Activated naive CD4-positive, alpha-beta T cell treated with anti-CD3 and anti-CD28 coated beads, Interleukin-2, amount 50 U/mL, for 24 hours (primary cell): ENCODE data around the gene ADGRE1.

Experiments used
- H3K27ac Mint-ChIP-seq: one replicate; pipeline ENCODE4 v1.8.0; 2021; ENCODE audit warnings: mild to moderate bottlenecking, mixed read lengths
- H3K27me3 Mint-ChIP-seq: one replicate; pipeline ENCODE4 v1.8.0; 2021; ENCODE audit warnings: mixed read lengths
- H3K36me3 Mint-ChIP-seq: one replicate; pipeline ENCODE4 v1.8.0; 2021; ENCODE audit warnings: mixed read lengths
- H3K4me1 Mint-ChIP-seq: one replicate; pipeline ENCODE4 v1.8.0; 2021; ENCODE audit warnings: mixed read lengths
- H3K4me3 Mint-ChIP-seq: one replicate; pipeline ENCODE4 v1.8.0; 2021; ENCODE audit warnings: mild to moderate bottlenecking, mixed read lengths
- H3K9me3 Mint-ChIP-seq: one replicate; pipeline ENCODE4 v1.8.0; 2021; ENCODE audit warnings: mixed read lengths

The ADGRE1 gene

DNA sequence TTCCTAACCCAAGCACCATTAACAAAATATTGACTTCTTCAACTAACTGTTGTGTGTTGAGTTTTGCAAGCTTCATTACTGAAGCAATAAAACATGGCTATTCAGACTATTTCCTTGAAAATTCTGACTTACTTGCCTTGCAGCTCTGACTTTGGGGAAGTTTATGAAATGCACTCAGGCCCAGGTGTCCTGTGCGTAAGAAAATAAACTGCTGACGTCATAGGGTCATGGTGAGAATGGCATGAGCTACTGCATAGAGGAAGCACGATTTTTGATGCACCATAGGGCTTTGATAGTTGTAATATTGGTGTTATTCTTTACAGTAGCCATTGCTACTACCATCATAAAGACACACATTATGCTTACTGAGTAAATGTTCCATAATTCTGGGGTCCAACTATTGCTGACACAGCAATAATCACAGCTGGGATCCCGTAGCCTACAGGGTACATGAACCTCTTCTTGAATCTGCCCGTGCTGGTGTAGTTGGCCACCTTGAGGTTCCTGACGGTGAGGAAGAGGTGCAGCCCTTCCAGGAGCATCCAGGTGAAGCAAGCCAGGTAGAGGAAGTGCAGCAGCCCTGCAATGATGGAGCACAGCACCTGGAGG lies 76.0 kb downstream of the ADGRE1 start:
- H3K4me1 Mint-ChIP-seq, result peaks cover 6% of the 10 kb centered on the region
- peaks cover 4% of the 10 kb centered on the region for H3K36me3 Mint-ChIP-seq
- H3K27ac Mint-ChIP-seq, result no peak overlapping the region
- H3K4me3 Mint-ChIP-seq, result no peak overlapping the region
- H3K27me3 Mint-ChIP-seq, result no peaks in the 10 kb centered on the region
- no peaks in the 10 kb centered on the region for H3K9me3 Mint-ChIP-seq

DNA sequence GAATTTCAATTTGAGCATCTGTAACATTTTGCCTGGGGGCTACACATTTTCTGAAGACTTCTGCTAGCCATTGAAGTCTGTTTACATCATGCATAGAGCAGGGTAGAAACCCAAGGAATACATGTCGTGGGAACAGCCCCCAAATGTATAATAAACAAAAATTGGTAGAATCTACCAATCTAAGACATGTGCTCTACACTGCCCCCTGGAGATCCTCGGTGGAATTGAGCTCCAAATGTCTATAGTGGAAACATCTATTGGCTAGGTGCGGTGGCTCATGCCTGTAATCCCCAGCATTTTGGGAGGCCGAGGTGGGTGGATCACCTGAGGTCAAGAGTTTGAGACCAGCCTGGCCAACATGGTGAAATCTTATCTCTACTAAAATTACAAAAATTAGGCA lies 76.6 kb downstream of the ADGRE1 start:
- no peak overlapping the region for H3K4me3 Mint-ChIP-seq

DNA sequence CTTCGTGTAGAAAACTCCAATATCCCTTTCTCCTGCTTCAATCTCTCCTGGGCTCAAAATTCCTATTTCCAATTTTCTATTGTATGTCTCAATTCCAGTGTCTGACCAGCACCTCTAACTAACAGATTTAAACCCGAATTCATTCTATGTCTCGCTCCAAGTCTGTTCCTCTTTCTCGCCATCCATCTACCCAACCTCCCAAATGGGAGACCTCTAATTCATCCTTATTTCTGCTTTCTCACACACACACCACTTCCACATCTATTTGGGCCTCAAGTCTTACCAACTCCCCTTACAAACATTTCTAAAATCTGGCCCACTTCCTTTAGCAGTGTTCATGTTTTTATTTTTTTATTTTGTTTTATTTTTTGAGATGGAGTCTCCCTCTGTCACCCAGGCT lies 80.6 kb downstream of the ADGRE1 start:
- Mint-ChIP-seq H3K36me3 (no peaks in the 10 kb centered on the region), H3K4me1 (peaks cover 6% of the 10 kb centered on the region), H3K27me3 (no peaks in the 10 kb centered on the region), H3K27ac (no peak overlapping the region), H3K4me3 (no peak overlapping the region), H3K9me3 (no peaks in the 10 kb centered on the region)

More for the DNA sequence above, 76.6 kb downstream of the ADGRE1 start:
- H3K4me1 Mint-ChIP-seq, result peaks cover 6% of the 10 kb centered on the region
- peaks cover 4% of the 10 kb centered on the region for H3K36me3 Mint-ChIP-seq
- no peaks in the 10 kb centered on the region for H3K27me3 Mint-ChIP-seq
- no peaks in the 10 kb centered on the region for H3K9me3 Mint-ChIP-seq
- H3K27ac Mint-ChIP-seq, result no peak overlapping the region

DNA sequence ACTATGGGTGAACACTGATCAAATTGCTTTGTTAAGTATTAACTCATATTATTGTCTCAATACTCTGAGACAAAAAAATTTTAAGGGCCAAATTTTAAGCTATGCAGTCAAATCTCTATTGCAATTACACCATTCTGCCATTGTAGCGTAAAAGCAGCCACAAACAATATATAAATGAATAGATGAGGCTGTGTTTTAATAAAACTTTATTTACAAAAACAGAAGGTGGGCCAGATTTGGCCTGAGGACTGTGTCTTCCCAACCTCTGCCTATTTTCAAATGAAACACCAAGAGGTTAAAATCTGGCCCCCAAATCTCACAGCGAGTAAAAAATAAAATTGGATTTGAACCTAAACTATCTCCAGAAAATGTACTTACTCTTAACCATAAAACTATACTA lies 82.1 kb downstream of the ADGRE1 start:
- no peak overlapping the region for H3K4me3 Mint-ChIP-seq
- H3K4me1 Mint-ChIP-seq, result no peaks in the 10 kb centered on the region
- H3K27me3 Mint-ChIP-seq, result no peaks in the 10 kb centered on the region
- no peaks in the 10 kb centered on the region for H3K9me3 Mint-ChIP-seq
- no peak overlapping the region for H3K27ac Mint-ChIP-seq
- peaks cover 6% of the 10 kb centered on the region for H3K36me3 Mint-ChIP-seq

DNA sequence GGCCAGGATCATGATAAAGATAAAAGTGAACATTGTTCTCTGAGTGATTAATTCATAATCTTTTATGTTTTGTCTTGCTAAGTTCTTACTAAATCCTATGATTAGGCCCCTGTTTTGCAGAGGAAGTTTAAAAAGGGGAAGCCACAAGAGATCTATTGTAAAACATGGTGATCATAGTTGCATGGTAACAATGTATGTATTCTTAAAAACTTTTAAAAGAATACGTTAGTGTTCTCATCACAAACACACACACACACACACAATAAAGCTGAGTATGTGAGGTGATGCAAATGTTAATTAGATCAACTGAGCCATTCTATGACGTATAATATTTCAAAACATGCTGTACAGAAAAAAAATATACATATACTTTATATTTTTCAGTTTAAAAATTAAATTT lies 82.6 kb downstream of the ADGRE1 start:
- H3K36me3 Mint-ChIP-seq, result peaks cover 6% of the 10 kb centered on the region
- no peak overlapping the region for H3K4me3 Mint-ChIP-seq
- no peaks in the 10 kb centered on the region for H3K4me1 Mint-ChIP-seq
- H3K27ac Mint-ChIP-seq, result no peak overlapping the region
- H3K27me3 Mint-ChIP-seq, result no peaks in the 10 kb centered on the region
- no peaks in the 10 kb centered on the region for H3K9me3 Mint-ChIP-seq

DNA sequence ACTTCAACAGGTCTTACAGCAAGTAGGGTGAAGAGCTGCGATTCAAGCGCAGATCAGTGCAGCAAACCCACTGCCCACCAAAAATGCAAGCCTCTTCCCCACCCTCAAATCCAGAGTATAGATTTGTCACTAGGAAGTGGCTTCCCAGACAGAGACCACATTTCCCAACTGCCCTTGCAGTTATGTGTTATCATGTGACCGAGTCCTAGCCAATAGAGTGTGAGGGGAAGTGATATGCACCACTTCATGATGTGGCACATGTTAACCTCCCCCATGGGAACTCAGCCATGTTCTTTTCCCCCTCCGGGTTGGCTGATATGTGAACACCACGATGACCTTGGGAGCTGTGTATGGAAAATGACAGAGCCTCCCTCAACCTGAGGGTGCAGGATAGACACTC lies 83.1 kb downstream of the ADGRE1 start:
- H3K4me3 Mint-ChIP-seq, result no peak overlapping the region
- no peaks in the 10 kb centered on the region for H3K4me1 Mint-ChIP-seq
- H3K36me3 Mint-ChIP-seq, result peaks cover 6% of the 10 kb centered on the region
- H3K27ac Mint-ChIP-seq, result no peak overlapping the region
- no peaks in the 10 kb centered on the region for H3K9me3 Mint-ChIP-seq
- H3K27me3 Mint-ChIP-seq, result no peaks in the 10 kb centered on the region

DNA sequence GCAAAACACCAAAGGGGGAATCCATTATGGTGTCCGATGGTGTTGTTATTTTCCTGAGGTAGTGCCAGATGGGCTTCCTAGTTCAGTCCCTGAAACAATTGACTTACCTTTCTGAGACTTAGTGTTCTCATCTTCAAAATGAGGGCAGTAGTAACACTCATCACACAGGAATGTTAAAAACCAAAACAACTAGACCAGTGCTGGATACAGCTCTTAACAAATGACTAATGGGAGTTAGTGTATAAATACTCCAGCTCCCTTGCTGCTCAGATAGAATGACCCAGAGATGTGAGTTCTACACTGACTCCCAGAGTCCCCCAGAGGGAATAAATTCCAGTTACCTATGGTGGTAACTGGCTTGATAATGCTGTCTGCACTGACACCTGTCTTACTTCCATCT lies 84.0 kb downstream of the ADGRE1 start:
- no peak overlapping the region for H3K4me3 Mint-ChIP-seq
- no peak overlapping the region for H3K27ac Mint-ChIP-seq
- H3K27me3 Mint-ChIP-seq, result no peaks in the 10 kb centered on the region
- H3K9me3 Mint-ChIP-seq, result no peaks in the 10 kb centered on the region
- H3K4me1 Mint-ChIP-seq, result no peaks in the 10 kb centered on the region
- H3K36me3 Mint-ChIP-seq, result peaks cover 6% of the 10 kb centered on the region

DNA sequence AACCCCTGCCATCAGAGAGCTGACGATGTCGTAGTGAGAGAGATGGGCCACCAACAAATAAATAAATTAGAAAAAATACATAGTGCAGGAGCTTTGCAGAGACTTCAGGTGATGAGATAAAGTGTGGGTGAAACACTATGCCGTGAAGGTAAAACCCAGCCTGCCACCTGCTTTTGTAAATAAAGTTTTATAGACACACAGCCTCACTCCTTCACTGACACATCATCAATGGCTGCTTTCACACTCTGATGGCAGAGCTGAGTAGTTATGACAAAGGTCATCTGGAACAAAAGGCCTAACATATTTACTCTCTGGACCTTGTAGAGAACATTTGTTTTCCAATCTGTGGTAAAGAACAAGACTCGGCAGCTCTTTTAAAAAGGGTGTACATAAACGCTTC lies 88.8 kb downstream of the ADGRE1 start:
- Mint-ChIP-seq H3K27ac (no peak overlapping the region), H3K27me3 (no peaks in the 10 kb centered on the region), H3K36me3 (peaks cover 21% of the 10 kb centered on the region)

DNA sequence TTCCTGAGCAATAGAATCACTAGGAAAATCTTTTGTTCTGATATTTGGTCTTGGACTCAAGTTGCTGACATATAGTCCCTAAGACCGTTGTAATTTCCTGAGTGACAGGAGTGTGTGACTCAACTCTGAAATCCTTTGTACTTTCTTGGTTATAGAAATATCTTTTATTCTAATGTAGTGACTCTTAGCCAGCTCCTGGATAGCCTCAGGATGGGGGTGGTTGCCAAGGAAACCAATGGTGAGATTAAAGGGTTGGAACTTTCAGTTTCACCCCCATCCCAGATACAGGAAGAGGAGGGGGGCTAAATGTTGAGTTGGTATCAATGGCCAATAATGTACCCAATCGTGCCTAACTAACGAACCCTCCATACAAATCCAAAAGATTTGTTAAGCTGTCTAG lies 92.0 kb downstream of the ADGRE1 start:
- Mint-ChIP-seq H3K4me3 (no peak overlapping the region), H3K36me3 (peaks cover 37% of the 10 kb centered on the region), H3K27me3 (no peaks in the 10 kb centered on the region), H3K4me1 (peaks cover 4% of the 10 kb centered on the region), H3K9me3 (peaks cover 6% of the 10 kb centered on the region), H3K27ac (no peak overlapping the region)

More for the DNA sequence above, 88.8 kb downstream of the ADGRE1 start:
- H3K9me3 Mint-ChIP-seq, result no peaks in the 10 kb centered on the region
- H3K4me3 Mint-ChIP-seq, result no peak overlapping the region
- H3K4me1 Mint-ChIP-seq, result peaks cover 4% of the 10 kb centered on the region

DNA sequence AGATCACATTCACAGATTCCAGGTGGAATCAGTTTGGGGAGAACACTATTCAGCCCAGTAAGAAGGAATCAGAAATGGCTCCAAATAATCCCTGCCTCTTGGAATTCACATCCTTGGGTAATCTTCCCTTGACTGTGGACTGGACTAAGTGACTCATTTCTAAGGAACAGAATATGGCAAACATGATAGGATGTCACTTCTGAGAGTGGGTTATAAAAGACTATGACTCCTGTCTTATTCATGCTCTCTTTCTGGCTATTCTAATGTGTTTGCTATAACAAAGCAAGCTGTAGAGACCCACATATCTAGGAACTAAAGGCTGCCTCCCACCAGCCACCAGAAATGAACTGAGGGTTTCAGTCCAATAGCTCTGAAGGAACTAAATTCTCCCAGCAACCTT lies 96.1 kb downstream of the ADGRE1 start:
- H3K4me3 Mint-ChIP-seq, result no peak overlapping the region
- H3K9me3 Mint-ChIP-seq, result peaks cover 15% of the 10 kb centered on the region
- H3K36me3 Mint-ChIP-seq, result peaks cover 51% of the 10 kb centered on the region
- H3K4me1 Mint-ChIP-seq, result peaks cover 4% of the 10 kb centered on the region
- H3K27me3 Mint-ChIP-seq, result no peaks in the 10 kb centered on the region
- H3K27ac Mint-ChIP-seq, result no peak overlapping the region

DNA sequence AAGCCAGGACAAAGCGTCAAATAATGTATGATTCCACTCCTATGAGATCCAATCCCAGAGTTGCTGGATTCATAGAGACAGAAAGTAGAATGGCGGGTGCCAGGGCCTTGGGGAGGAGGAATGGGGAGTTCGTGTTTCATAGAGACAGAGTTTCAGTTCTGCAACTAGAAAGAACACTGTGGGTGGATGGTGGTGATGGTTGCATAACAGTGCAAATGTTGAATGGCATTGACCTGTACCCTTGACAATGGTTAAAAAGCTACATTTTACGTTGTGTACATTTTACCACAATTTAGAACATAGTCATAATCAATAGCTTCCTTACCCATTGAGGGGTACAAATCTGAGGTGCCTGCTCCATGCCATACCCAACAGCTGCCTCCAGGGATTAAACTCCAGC lies 100.5 kb downstream of the ADGRE1 start:
- no peak overlapping the region for H3K4me3 Mint-ChIP-seq
- peaks cover 15% of the 10 kb centered on the region for H3K9me3 Mint-ChIP-seq
- H3K4me1 Mint-ChIP-seq, result no peaks in the 10 kb centered on the region
- H3K36me3 Mint-ChIP-seq, result peaks cover 40% of the 10 kb centered on the region
- no peaks in the 10 kb centered on the region for H3K27me3 Mint-ChIP-seq
- no peak overlapping the region for H3K27ac Mint-ChIP-seq

DNA sequence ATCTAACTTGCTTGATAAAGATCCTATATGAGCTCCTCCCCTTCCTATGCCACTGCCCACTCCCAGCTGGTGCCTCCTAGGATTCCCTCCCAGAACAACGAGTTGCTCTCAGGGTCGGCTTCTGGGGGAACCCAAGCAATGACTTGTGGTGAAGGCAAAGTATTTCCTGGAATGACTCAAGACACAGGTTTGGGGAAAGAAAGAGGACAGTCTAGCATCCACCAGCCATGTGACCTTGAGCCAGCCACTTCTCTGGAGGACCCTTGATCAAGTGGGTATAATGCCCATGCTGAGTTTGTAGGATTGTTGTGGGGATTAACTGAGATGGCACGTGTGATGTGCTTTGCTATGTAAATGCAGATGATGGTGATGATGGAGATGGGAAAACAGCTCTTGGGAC lies 100.9 kb downstream of the ADGRE1 start:
- Mint-ChIP-seq H3K27ac (no peak overlapping the region), H3K4me3 (no peak overlapping the region), H3K4me1 (peaks cover 1% of the 10 kb centered on the region), H3K27me3 (no peaks in the 10 kb centered on the region), H3K9me3 (peaks cover 15% of the 10 kb centered on the region), H3K36me3 (peaks cover 37% of the 10 kb centered on the region)
